GM15510 (cell line): ENCODE data around the gene RGS13.

Experiments
- POLR2A ChIP-seq: IDR thresholded peaks from 3 replicates; pipeline ENCODE4 v1.6.1; 2011; ENCODE audit warnings: borderline replicate concordance; ENCODE audit not compliant: insufficient read length; ENCODE audit errors: extremely low read depth

The RGS13 gene, protein sequence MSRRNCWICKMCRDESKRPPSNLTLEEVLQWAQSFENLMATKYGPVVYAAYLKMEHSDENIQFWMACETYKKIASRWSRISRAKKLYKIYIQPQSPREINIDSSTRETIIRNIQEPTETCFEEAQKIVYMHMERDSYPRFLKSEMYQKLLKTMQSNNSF

DNA sequence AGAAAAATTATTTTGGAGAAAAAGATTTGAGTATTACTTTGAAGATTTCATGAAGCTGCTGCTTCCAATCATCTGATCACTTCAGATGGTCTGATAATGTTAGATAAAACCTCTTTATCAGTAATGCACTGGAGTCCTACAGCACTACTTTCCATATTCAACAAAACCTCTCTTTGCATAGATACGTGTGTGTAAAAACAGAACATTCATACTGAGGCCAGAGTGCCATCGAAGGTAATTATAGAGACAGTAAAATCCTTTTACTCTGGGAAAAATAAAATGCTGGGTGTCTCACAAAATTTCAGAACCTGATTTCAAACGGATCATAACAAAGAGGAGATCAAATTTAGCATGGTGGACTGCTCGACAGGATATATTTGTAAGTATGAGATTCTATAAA, at the start of gene RGS13:
RGS13 (plus strand) TSS at position 209 of the 400 bp plus-strand sequence. CDS start 8,188 bp downstream, outside the sequence.
- TF ChIP-seq POLR2A = no peak

DNA sequence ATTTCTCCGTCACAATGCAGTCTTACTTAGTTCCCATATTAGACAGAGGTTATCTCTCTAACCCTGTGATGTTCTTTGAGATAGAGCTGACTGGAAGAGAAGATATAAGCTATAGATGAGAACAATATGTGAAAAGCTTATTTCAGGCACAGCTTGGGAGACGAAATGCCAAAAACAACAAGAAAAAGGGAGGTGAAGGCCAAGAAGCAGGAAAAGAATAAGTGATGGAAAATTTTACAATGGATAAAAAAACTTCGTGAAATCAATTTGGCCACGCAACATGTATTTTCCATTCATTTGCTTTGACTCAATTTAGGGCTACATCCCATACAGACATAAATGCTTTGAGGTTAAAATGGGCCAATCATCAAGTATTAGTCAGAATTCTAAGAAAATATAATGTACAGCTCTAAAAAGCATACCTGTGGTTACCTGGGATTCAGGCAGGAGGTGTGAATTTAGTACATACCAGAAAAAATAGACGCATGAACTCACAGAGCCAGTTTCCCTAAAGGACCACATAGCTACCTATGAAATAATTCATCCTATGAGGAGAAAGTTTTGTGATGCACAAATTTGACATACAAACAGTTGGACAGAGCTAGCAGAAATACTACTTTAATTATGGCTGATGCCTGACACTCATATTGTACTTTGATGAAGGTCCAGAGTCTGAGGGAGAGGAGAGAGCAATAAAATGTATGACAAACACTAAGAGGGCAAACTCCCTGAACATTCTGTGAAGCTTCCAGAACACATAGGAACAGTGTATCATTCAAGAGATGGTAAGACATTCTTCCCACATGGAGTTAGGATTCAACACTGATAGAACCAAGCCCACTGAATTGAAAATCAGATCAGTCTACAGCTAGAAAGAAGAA, 48.3 kb upstream of the RGS13 start:
- no peak for TF ChIP-seq POLR2A

DNA sequence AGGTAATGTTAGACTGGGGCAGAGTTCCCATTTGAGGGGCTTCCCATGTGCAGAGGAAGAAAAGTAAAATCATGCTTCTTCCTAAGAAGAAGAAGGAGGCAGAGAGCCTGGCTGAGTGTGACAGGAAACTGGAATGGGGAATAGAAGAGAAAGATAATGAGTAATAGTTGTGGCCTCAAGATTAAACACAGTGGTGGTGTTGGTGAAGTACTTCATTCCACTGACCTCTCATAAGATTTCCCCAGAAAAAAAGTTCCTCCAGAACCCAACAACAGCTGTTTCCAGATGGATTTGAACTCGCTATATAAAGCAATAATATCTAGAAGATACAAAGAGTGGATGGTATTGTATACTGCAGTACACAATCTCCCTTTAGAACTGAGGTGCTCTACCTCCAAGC, 47.4 kb upstream of the RGS13 start:
- TF ChIP-seq POLR2A = no peak

DNA sequence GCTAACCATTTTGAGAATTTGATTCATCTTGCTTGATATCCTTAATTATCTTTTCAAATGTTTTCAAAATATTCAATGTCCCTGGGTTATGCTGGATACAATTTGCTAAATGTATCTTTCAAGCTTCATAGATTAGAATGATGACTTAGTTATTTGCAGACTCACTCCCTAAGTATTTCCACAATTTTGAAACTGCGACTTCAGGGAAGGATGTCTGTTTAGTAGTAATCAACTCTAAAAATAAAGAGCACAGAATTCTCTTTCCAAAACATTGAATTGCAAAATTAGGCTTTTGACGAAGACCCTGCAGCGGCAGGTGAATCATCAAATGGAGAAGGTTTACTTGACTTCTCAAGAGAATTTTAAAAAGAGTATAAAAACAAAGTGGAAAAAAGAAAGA, 46.1 kb upstream of the RGS13 start:
- TF ChIP-seq POLR2A = no peak

DNA sequence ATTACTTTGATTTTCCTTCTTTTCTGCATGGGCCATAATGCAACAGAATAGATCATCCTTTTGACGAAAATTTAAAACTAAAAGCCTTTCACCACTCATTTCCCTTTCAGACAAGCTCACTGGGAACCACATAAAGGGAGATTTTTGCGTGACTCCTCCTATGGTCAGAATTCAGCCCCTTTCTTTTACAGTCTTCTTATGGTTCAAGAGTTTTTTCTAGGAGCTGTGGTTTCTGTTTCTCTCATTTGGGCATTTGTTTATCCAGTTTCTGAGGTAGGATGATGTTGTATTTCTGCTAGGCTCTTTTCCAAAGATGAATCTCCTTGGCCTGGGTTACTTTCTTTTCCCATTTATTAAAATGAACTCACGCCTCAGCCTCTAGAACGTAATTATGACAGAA, 43.4 kb upstream of the RGS13 start:
- TF ChIP-seq POLR2A = no peak

DNA sequence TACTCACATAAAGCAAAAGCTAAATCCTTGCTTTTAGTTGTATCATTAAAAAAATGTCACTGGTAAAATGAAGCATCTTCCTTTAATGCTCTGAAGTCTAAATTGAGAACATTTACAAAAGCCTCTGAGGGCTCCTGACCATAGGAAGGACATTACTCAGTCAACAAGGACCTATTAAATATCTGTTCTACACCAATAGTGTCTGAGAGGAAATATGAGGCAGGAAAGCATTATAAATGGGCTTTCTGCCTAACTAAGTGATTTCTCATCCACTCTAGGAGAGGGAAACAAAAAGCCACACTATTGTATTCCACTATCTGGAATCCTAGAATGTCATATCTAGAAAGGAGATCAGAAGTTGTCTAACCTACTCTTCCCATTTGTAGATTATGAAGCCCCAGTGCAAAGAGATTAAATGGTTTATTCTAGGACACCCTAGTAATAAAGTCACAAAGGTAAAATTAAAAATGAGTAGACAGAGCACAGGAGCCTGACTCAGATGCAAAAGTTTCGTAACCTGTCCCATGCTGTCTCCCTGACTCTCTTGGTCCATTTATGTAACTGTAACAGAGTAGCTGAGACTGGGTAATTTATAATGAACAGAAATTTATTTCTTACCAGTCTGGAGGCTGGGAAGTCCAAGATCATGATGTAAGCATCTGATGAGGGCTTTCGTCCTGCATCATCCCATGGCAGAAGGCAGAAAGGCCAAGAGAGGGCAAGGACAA, 42.8 kb upstream of the RGS13 start:
- no peak for TF ChIP-seq POLR2A

DNA sequence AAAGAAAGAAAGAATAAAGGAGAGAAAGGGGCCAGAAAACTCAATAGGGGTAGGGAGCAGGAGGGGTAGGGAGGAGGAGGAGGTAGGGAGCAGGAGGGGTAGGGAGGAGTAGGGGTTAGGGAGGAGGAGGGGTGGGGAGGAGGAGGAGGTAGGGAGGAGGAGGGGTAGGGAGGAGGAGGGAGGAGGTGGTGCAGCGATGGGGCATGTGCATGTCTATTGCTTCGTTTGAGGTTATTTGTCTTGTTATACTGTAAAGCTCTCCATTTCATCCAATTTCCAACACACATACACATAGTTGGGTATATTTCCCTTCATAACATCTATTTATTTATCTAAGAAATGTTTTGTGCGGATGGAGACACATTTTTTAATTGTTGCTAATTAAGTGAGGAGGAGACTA, 40.6 kb upstream of the RGS13 start:
- TF ChIP-seq POLR2A = no peak

DNA sequence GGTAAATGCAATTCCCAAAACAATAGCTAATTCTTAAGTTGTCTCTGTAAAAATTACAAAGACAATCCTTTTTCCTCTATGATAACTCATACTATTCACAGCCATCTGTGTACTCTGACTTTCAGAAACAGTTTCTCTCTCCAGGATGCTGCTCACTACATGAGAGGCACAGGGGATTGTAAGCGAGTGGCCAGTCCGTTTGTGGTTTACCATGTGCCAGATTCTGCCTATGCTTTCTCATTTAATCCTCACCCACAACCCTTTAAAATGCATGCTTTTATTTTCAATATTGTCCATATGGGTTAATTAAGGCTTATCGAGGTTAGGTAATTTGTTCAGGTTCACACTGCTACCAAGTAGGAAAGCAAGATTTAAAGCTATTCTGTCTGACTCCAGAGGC, 37.4 kb upstream of the RGS13 start:
- TF ChIP-seq POLR2A = no peak

DNA sequence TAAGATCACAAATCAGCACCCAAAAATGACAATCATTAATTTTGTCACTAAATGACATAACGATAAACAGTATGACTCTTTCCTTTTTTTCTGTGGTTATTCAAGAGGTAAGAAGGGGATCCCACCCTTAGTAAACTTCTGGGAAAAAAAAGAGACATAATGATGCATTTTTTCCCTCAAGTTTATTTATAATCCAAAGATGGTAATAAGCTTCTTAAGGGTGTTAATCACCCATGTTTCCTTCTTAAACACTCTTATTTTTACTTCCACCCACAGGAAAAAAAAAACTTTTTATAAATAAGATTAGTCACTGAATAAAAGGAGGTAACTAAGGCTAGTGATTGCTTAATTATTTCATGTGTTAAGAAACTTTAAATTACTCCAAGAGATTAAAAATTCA, 35.7 kb upstream of the RGS13 start:
- no peak for TF ChIP-seq POLR2A

DNA sequence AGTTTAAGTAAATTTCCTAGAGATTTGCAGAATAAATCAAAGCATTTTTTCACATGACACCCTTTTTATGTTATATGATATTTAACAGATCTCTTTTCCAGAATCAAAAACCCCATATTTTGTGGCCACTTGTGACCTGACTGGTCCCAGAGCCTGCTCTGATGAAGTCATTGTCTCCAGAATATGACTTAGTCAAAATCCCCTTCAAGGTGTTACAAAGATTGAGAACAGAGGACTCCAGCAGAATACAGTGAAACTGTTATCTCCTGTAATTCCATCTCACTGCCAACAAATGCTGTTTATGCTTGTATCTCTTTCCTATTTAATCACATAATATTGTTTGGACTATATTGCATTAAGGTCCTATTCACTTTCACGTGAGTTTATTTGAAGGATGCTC, 34.8 kb upstream of the RGS13 start:
- TF ChIP-seq POLR2A = no peak

DNA sequence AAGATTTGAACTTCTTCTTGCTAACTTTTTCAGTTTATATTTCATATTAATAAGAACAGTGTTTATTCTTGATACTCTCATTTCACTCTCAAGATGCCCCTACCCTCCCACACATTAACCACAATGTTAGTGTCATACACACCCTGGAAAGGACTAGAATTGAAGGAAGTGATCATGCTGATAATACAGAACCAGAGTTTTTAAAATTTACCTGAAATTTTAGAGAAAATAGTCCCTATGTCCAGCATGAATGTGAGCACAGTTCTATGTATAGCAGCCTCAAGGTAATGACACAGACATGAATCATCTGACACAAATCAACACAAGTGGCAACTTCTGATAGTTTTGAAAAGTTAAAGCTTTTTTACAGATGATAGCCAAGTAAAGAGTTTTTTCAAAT, 34.4 kb upstream of the RGS13 start:
- no peak for TF ChIP-seq POLR2A

DNA sequence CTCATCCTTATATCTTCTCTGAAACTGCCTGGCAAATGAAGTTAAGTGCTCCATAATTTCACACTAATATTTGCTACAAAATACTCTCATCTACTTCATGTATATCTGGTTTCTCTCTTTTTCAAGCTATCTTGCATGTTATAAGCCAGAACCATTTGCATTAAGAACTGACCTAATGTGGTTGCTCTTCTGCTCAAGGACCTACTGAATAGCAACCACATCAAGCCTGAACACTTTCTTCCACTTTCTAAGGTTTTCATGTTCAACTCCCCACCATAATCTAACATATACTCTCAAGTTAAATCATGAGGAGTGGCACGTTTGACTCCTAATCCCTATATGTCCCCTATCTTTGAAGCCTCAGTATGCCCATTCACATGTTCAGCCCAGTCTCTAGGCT, 33.2 kb upstream of the RGS13 start:
- TF ChIP-seq POLR2A = no peak

DNA sequence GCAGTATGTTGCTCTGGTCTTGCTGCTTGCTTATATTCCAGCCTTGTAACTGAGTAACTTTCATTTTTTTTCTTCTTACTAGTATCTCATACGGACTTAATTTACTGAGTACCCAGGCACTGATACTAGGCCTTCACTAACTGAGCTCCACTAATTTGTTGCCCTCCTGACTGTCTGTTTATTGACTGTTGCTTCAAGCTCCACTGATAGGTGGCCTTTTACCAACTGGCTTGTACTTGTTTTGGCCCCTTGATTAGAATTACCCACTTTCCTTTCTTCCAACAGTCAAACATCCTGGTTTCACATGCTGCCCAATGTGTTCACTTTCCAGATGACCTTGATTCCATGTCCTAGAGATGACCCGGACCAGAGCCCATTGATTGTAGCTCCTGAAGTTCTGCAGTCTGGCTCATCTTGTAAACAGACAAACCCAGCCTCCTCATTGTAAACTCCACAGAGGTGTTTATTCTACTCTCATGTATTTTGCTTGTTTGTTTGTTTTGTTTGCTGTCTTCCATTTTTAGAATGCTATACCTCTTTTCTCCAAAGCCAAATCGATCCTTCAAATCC, 32.6 kb upstream of the RGS13 start:
- TF ChIP-seq POLR2A = no peak

DNA sequence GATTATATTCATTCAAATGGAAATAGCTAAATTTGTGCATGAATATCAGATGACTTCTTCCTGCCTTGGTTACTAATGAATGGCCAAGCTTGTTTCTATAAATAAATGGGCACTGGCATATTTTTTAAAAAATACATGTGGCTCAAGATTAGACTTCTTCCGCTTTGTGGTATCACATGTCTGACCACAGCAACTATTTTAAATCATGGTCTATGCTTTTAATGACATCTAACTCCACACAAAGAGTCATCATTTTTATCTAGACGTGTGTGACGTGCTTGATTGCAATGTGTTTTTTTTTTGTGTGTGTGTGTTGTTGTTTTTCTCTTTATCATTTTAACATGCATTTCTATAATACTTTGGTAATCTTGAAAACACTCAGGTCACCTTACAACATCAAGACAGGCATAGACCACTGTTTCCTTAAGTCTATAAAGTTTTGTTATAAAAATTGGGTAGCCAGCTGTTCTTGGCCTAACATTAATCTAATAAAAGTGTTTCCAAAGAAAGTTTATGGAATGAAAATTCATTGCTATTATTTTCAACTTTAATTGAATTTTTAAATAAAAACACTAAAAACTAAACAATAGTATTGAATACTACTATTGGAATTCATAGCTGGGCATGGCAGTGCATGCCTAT, 30.8 kb upstream of the RGS13 start:
- TF ChIP-seq POLR2A = no peak

DNA sequence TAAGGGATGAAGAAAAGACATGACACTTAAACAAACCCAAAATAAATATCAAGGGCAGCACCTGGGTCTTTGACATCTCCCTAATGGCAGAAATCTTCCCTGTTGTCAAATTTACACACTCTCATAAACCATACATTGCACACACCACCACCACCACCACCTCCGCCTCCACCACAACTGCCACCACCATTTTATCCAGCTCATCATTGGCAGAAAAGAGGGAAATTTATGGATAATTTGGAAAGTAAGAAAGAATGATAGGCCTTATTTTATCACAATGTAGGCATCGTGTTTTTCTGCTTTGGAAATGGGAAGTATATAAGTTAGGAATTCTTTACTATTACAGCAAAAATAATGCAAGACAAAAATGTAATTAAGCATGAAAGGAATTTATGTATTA, 27.3 kb upstream of the RGS13 start:
- TF ChIP-seq POLR2A = no peak

DNA sequence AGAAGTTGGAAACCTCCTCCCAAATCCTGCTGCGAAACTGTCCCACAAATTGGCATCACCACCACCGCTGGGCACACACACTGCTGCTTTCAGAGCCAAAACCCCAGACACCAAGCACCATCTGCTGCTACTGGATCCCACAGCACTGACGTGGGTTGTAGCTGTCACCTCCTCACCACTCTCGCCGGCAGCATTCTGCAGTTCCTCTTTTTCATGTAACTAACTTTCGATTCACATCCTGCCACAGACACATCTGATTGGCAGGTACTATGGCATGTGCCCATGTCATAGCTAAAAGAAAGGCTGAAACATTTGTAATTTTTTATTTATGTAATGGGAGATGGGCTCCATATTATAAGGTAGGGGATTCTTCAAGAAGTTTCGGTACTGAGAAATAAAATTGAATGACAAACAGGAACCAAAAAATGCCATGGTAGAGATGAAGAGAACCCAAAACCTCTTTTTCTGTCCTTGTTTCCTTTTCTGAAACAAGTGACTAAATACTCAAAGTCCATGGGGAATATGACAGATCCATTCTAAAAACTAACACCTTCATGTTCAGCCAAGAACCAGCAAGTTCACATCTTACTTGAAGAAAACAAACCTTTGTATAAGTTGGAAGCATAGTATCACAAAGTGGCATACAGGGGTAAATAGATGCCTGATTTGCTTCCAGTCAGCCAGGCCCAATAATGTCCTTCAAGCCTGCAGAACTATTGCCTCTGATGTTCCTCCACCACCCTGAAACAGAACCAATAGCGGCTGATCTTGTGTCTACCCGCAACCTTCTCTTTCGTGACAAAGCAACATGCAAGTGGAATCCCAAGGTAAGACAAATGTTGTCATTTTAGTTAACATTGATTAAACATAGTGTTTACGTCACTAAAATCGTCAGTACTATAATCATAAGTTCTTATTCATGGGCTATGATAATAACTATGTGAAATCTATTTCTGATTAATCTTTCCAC, 26.6 kb upstream of the RGS13 start:
- TF ChIP-seq POLR2A = no peak
